ENCODE results near the gene SNAP47.

SNAP47 gene

DNA sequence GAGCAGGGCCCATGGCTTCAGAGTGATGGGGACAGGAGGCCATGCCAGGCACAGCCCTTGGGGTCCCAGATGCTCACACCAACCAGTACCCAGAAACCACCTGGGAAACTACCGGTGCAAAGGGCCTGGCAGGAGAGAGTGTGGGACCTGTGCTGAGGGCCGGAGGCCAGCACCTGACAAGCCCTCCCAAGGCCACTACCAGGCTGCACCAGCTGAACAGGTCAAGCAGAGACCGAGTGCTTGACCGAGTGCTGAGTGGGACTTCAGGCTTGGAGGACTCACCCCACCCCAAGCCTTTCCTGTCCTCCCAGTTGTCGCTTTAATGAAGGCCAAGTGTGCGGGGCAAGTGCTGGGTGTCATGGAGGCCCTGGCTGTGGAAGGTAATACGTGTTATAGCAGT is 36.5 kb downstream of the SNAP47 start:
- Histone ChIP-seq H3K4me2 (ENCODE audit: low read depth, low read length) (no peak overlapping the region), H3K9ac (ENCODE audit: low read length) (no peak overlapping the region), H2AFZ (ENCODE audit: low read length) (no peak overlapping the region), H3K27me3 (replicated peaks; ENCODE audit: insufficient read depth, low read length) (no peaks in the 10 kb centered on the region), H3K4me1 (ENCODE audit: low read length) (no peaks in the 10 kb centered on the region), H4K20me1 (ENCODE audit: insufficient read depth, low read length) (no peaks in the 10 kb centered on the region), H3K79me2 (ENCODE audit: low read length) (no peaks in the 10 kb centered on the region), H3K4me3 (ENCODE audit: low read length) (no peak overlapping the region), H3K9me3 (replicated peaks; ENCODE audit: insufficient read depth, low read length) (no peaks in the 10 kb centered on the region), H3F3A (ENCODE audit: insufficient read depth, low read length) (no peaks in the 10 kb centered on the region), H3K36me3 (replicated peaks; ENCODE audit: insufficient read depth, low read length) (peaks cover 6% of the 10 kb centered on the region; the same call in 1 of the 2 replicates), H3K27ac (ENCODE audit: low read length) (no peak overlapping the region), H3K9me2 (replicated peaks; ENCODE audit: insufficient read depth, low read length) (no peaks in the 10 kb centered on the region)
- TF ChIP-seq CTCF (IDR thresholded peaks at IDR 0.05; ENCODE audit: low read length) (no peak), EZH2phosphoT487 (IDR thresholded peaks at IDR 0.05; ENCODE audit: low read length) (no peak)
- DNase-seq = no peak

GRCh38 chr1:227773558-227773957 is 38.3 kb downstream of the SNAP47 start:
- Histone ChIP-seq H3K27me3 (replicated peaks; ENCODE audit: insufficient read depth, low read length) (no peaks in the 10 kb centered on the region), H3K79me2 (ENCODE audit: low read length) (no peaks in the 10 kb centered on the region), H3K9me2 (replicated peaks; ENCODE audit: insufficient read depth, low read length) (no peaks in the 10 kb centered on the region), H3F3A (ENCODE audit: insufficient read depth, low read length) (no peaks in the 10 kb centered on the region), H3K27ac (ENCODE audit: low read length) (no peak overlapping the region), H3K4me1 (ENCODE audit: low read length) (no peaks in the 10 kb centered on the region), H3K4me3 (ENCODE audit: low read length) (no peak overlapping the region), H3K36me3 (replicated peaks; ENCODE audit: insufficient read depth, low read length) (no peaks in the 10 kb centered on the region), H2AFZ (ENCODE audit: low read length) (no peak overlapping the region), H4K20me1 (ENCODE audit: insufficient read depth, low read length) (no peaks in the 10 kb centered on the region), H3K9ac (ENCODE audit: low read length) (no peak overlapping the region), H3K4me2 (ENCODE audit: low read depth, low read length) (no peak overlapping the region), H3K9me3 (replicated peaks; ENCODE audit: insufficient read depth, low read length) (no peaks in the 10 kb centered on the region)
- no peak for DNase-seq
- TF ChIP-seq EZH2phosphoT487 (IDR thresholded peaks at IDR 0.05; ENCODE audit: low read length) = no peak
- no peak for TF ChIP-seq CTCF (IDR thresholded peaks at IDR 0.05; ENCODE audit: low read length)
- no peak for TF ChIP-seq EZH2 (optimal IDR thresholded peaks at IDR 0.05; ENCODE audit: low read depth, low read length)

GRCh38 chr1:227774051-227774731 is 39.0 kb downstream of the SNAP47 start:
- DNase-seq = no peak
- Histone ChIP-seq H3F3A (ENCODE audit: insufficient read depth, low read length) (no peaks in the 10 kb centered on the region), H3K9ac (ENCODE audit: low read length) (no peak overlapping the region), H3K79me2 (ENCODE audit: low read length) (no peaks in the 10 kb centered on the region), H3K9me2 (replicated peaks; ENCODE audit: insufficient read depth, low read length) (no peaks in the 10 kb centered on the region), H4K20me1 (ENCODE audit: insufficient read depth, low read length) (no peaks in the 10 kb centered on the region), H3K4me3 (ENCODE audit: low read length) (no peak overlapping the region), H3K27me3 (replicated peaks; ENCODE audit: insufficient read depth, low read length) (no peaks in the 10 kb centered on the region), H3K4me1 (ENCODE audit: low read length) (no peaks in the 10 kb centered on the region), H3K27ac (ENCODE audit: low read length) (no peak overlapping the region), H2AFZ (ENCODE audit: low read length) (no peak overlapping the region), H3K9me3 (replicated peaks; ENCODE audit: insufficient read depth, low read length) (no peaks in the 10 kb centered on the region), H3K36me3 (replicated peaks; ENCODE audit: insufficient read depth, low read length) (no peaks in the 10 kb centered on the region), H3K4me2 (ENCODE audit: low read depth, low read length) (no peak overlapping the region)
- TF ChIP-seq EZH2phosphoT487 (IDR thresholded peaks at IDR 0.05; ENCODE audit: low read length) = no peak
- TF ChIP-seq EZH2 (optimal IDR thresholded peaks at IDR 0.05; ENCODE audit: low read depth, low read length) = no peak
- no peak for TF ChIP-seq CTCF (IDR thresholded peaks at IDR 0.05; ENCODE audit: low read length)

Data from MM.1S (cell line).